CD4-positive, alpha-beta memory T cell (primary cell): ENCODE data around the gene CLECL1. TPM values are rescaled to one million over a fixed set of nuclear protein-coding genes. Genes with fewer than 3 reads are reported as not detected.

Source experiments
- CTCF ChIA-PET: fragments of 350-600 bp; sonication (Branson Sonifier 250); formaldehyde crosslinking; loops from one replicate; lab custom pipeline; 2021; ENCODE audit warnings: inconsistent platforms; ENCODE audit not compliant: partially characterized antibody; lab: Charles Lee
- POLR2A ChIA-PET: fragments of 350-600 bp; sonication (Branson Sonifier 250); formaldehyde crosslinking; loops from one replicate; lab custom pipeline; 2021; ENCODE audit not compliant: partially characterized antibody; lab: Charles Lee
- DNase-seq, 5 donors: peaks; one replicate each; pipeline versions ENCODE4 v3.0.0 to v3.0.0-alpha.2; 2020 to 2022; ENCODE audit warnings: mixed read lengths in 1 of 5
- H3K27ac ChIP-seq: one replicate; pipeline ENCODE4 v1.7.0; 2013; ENCODE audit warnings: low read depth, low read length
- H3K27me3 ChIP-seq: 2 replicates; pipeline ENCODE4 v1.7.0; 2013; ENCODE audit warnings: mild to moderate bottlenecking, low read length, moderate library complexity; ENCODE audit not compliant: insufficient read depth
- H3K36me3 ChIP-seq: 2 replicates; pipeline ENCODE4 v1.7.0; 2013; ENCODE audit warnings: mild to moderate bottlenecking, low read length, moderate library complexity; ENCODE audit not compliant: insufficient read depth
- H3K4me1 ChIP-seq: 2 replicates; pipeline ENCODE4 v1.7.0; 2013; ENCODE audit warnings: mild to moderate bottlenecking, low read length, moderate library complexity; ENCODE audit not compliant: insufficient read depth
- H3K4me3 ChIP-seq, 2 donors: one replicate each; pipeline ENCODE4 v1.7.0; 2013; ENCODE audit warnings: low read length in 2 of 2, mild to moderate bottlenecking in 1 of 2
- H3K9me3 ChIP-seq, 2 donors: one replicate each; pipeline ENCODE4 v1.7.0; 2013; ENCODE audit warnings: low read length in 2 of 2, control low read depth in 1 of 2; ENCODE audit not compliant: control insufficient read depth in 1 of 2
- H3K27ac Mint-ChIP-seq, 7 donors: one replicate each; pipeline ENCODE4 v1.8.0; 2020 to 2021; ENCODE audit warnings: mixed read lengths in 7 of 7, mild to moderate bottlenecking in 6 of 7, inconsistent platforms in 3 of 7, moderate library complexity in 3 of 7
- H3K27me3 Mint-ChIP-seq, 2 donors: one replicate each; pipeline ENCODE4 v1.8.0; 2020 to 2021; ENCODE audit warnings: mixed read lengths in 2 of 2
- H3K36me3 Mint-ChIP-seq, 2 donors: one replicate each; pipeline ENCODE4 v1.8.0; 2020 to 2021; ENCODE audit warnings: mixed read lengths in 2 of 2, inconsistent platforms in 1 of 2, mild to moderate bottlenecking in 1 of 2
- H3K4me1 Mint-ChIP-seq, 4 donors: one replicate each; pipeline ENCODE4 v1.8.0; 2020 to 2021; ENCODE audit warnings: mixed read lengths in 4 of 4, mild to moderate bottlenecking in 1 of 4
- H3K4me3 Mint-ChIP-seq, 8 donors: one replicate each; pipeline ENCODE4 v1.8.0; 2020 to 2021; ENCODE audit warnings: mixed read lengths in 8 of 8, mild to moderate bottlenecking in 7 of 8, moderate library complexity in 6 of 8, inconsistent platforms in 3 of 8
- H3K9me3 Mint-ChIP-seq, 8 donors: one replicate each; pipeline ENCODE4 v1.8.0; 2020 to 2021; ENCODE audit warnings: mixed read lengths in 8 of 8, mild to moderate bottlenecking in 5 of 8, inconsistent platforms in 3 of 8, moderate library complexity in 1 of 8
- intact Hi-C: fragments of 100-400 bp; cut with micrococcal nuclease; formaldehyde crosslinking; loops from one replicate; pipeline ENCODE4 v1.15.1; 2023
- polyA plus RNA-seq, 2 donors: library from polyadenylated mRNA; unstranded; fragments of 300-500 nt; fragmentation: Illumina TruSeq; gene quantifications; one replicate each; pipeline ENCODE4 v1.2.3, GENCODE V29; 2021
- total RNA-seq, 2 experiments: library from RNA; stranded (reverse); gene quantifications; one replicate each; pipeline ENCODE4 v1.2.3, GENCODE V29; 2021

Gene CLECL1
- total and polyA plus RNA-seq, 4 experiments from 2014 or later, result 4.3 to 8.6 (median 7.4) TPM

- intact Hi-C loops, result no loop called here
- ChIA-PET CTCF (interaction anchor here (1.8 to 22.5 kb wide), 6 partner anchors 11 to 293 kb away, joined by 4 to 889 read pairs (median 34); partner anchors contain the start of gene CLEC2B), POLR2A (interaction anchor here (0.9 to 15.8 kb wide), 11 partner anchors 11 to 112 kb away, joined by 3 to 422 read pairs (median 29); partner anchors contain the start of gene CLEC2D)
- Mint-ChIP-seq H3K9me3 (peaks cover 0 to 2% (median 0%) of the 10 kb centered on the region in 8 donors), H3K27ac (peak overlapping the region; percentile 98 to 100 (median 100)), H3K4me1 (peaks cover 38 to 62% (median 44%) of the 10 kb centered on the region in 4 donors), H3K4me3 (peak overlapping the region in 5 of 8 donors; percentile 20 to 94 (median 57)), H3K27me3 (no peaks in the 10 kb centered on the region), H3K36me3 (peaks cover under 1 to 44% of the 10 kb centered on the region in 2 donors)
- Histone ChIP-seq H3K27me3 (no peaks in the 10 kb centered on the region), H3K27ac (peak overlapping the region; percentile 98), H3K9me3 (no peaks in the 10 kb centered on the region), H3K4me3 (peak overlapping the region in 1 of 2 donors; percentile 80), H3K4me1 (peaks cover 57% of the 10 kb centered on the region), H3K36me3 (no peaks in the 10 kb centered on the region)
- no peak for DNase-seq
Measured at GRCh38 chr12:9762369-9762768, 29.5 kb upstream of the CLECL1 start.

- H3K4me3 ChIP-seq, result peak overlapping the region; percentile 71 to 80
- no peaks in the 10 kb centered on the region for H3K9me3 ChIP-seq
- intact Hi-C loops, result loop anchor here (2.0 kb wide), 1 partner anchor 113 kb away; no protein-coding TSS in a partner anchor
- no peaks in the 10 kb centered on the region for H3K27me3 ChIP-seq
- ChIA-PET POLR2A (interaction anchor here (1.1 to 15.8 kb wide), 27 partner anchors 10 to 146 kb away, joined by 3 to 422 read pairs (median 9); partner anchors contain the start of genes CLEC2B and CLEC2D), CTCF (interaction anchor here (0.9 to 22.5 kb wide), 13 partner anchors 9 to 379 kb away, joined by 3 to 889 read pairs (median 4); partner anchors contain the start of genes CLEC2B and CLEC2D)
- Mint-ChIP-seq H3K27me3 (no peaks in the 10 kb centered on the region), H3K27ac (peak overlapping the region; percentile 98 to 100 (median 100)), H3K9me3 (peaks cover 0 to 2% (median 0%) of the 10 kb centered on the region in 8 donors), H3K4me3 (peak overlapping the region; percentile 87 to 100 (median 98)), H3K4me1 (peaks cover 38 to 65% (median 46%) of the 10 kb centered on the region in 4 donors), H3K36me3 (peaks cover 10 to 52% of the 10 kb centered on the region in 2 donors)
- H3K36me3 ChIP-seq, result peaks cover under 1% of the 10 kb centered on the region
- peak; percentile 71 to 86 (median 81) for DNase-seq
- peaks cover 58% of the 10 kb centered on the region for H3K4me1 ChIP-seq
- peak overlapping the region; percentile 98 for H3K27ac ChIP-seq
Measured at GRCh38 chr12:9761419-9761781, 28.5 kb upstream of the CLECL1 start.

- Histone ChIP-seq H3K9me3 (no peaks in the 10 kb centered on the region), H3K4me3 (peak within 1 kb of the TSS; percentile 71 to 80), H3K27me3 (no peaks in the 10 kb centered on the region), H3K27ac (peak within 1 kb of the TSS; percentile 98), H3K4me1 (peaks cover 59% of the 10 kb centered on the region), H3K36me3 (peaks cover 5% of the 10 kb centered on the region)
- peak; percentile 87 to 93 (median 90) for DNase-seq
- Mint-ChIP-seq H3K27ac (peak within 1 kb of the TSS; percentile 98 to 100 (median 100)), H3K4me1 (peaks cover 42 to 70% (median 51%) of the 10 kb centered on the region in 4 donors), H3K4me3 (peak within 1 kb of the TSS; percentile 87 to 100 (median 98)), H3K9me3 (peaks cover 0 to 2% (median 0%) of the 10 kb centered on the region in 8 donors), H3K27me3 (no peaks in the 10 kb centered on the region), H3K36me3 (peaks cover 14 to 56% of the 10 kb centered on the region in 2 donors)
- ChIA-PET CTCF (interaction anchor here (0.9 to 22.5 kb wide), 15 partner anchors 9 to 379 kb away, joined by 3 to 889 read pairs (median 4); partner anchors contain the start of genes CLEC2B and CLEC2D), POLR2A (interaction anchor here (0.7 to 15.8 kb wide), 33 partner anchors 10 to 453 kb away, joined by 3 to 422 read pairs (median 7); partner anchors contain the start of genes CLEC2B and CLEC2D)
- intact Hi-C loops, result loop anchor here (1.0 to 2.0 kb wide), 3 partner anchors 11 to 112 kb away; no protein-coding TSS in a partner anchor
Measured at GRCh38 chr12:9760699-9761418, 28.0 kb upstream of the CLECL1 start, which contains the start of gene CD69. CD69 (minus strand) TSS chr12:9760901; CDS start chr12:9760820, 81 bp downstream.

GRCh38 chr12:9760120-9760519 is 27.2 kb upstream of the CLECL1 start:
- Mint-ChIP-seq H3K27me3 (no peaks in the 10 kb centered on the region), H3K27ac (peak overlapping the region; percentile 98 to 100 (median 100)), H3K36me3 (peaks cover 19 to 61% of the 10 kb centered on the region in 2 donors), H3K4me1 (peaks cover 42 to 70% (median 51%) of the 10 kb centered on the region in 4 donors), H3K9me3 (peaks cover 0 to 2% (median 0%) of the 10 kb centered on the region in 8 donors), H3K4me3 (peak overlapping the region; percentile 87 to 100 (median 98))
- Histone ChIP-seq H3K27me3 (no peaks in the 10 kb centered on the region), H3K36me3 (peaks cover 11% of the 10 kb centered on the region), H3K4me1 (peaks cover 59% of the 10 kb centered on the region), H3K27ac (peak overlapping the region; percentile 98), H3K9me3 (no peaks in the 10 kb centered on the region), H3K4me3 (peak overlapping the region; percentile 71 to 80)
- POLR2A ChIA-PET, result interaction anchor here (0.7 to 15.8 kb wide), 30 partner anchors 9 to 454 kb away, joined by 3 to 422 read pairs (median 9); partner anchors contain the start of genes CLEC2B and CLEC2D
- intact Hi-C loops, result loop anchor here (1.0 to 2.0 kb wide), 3 partner anchors 10 to 111 kb away; no protein-coding TSS in a partner anchor
- DNase-seq, result peak in 3 of 5 donors; percentile 45 to 48 (median 45)
- CTCF ChIA-PET, result interaction anchor here (1.1 to 22.5 kb wide), 10 partner anchors 10 to 126 kb away, joined by 3 to 889 read pairs (median 7); partner anchors contain the start of gene CLEC2B

- CTCF ChIA-PET, result interaction anchor here (1.1 to 22.5 kb wide), 5 partner anchors 10 to 52 kb away, joined by 3 to 889 read pairs (median 57); no protein-coding TSS in a partner anchor
Measured at GRCh38 chr12:9759694-9760093, 26.8 kb upstream of the CLECL1 start.

GRCh38 chr12:9758119-9758518 is 25.2 kb upstream of the CLECL1 start:
- no peaks in the 10 kb centered on the region for H3K9me3 ChIP-seq
- H3K27me3 Mint-ChIP-seq, result no peaks in the 10 kb centered on the region
- intact Hi-C loops, result loop anchor here (1.0 kb wide), 1 partner anchor 15 kb away; no protein-coding TSS in a partner anchor

More at GRCh38 chr12:9759694-9760093, 26.8 kb upstream of the CLECL1 start:
- Mint-ChIP-seq H3K9me3 (peaks cover 0 to 2% (median 0%) of the 10 kb centered on the region in 8 donors), H3K27me3 (no peaks in the 10 kb centered on the region), H3K4me3 (peak overlapping the region; percentile 87 to 100 (median 98)), H3K4me1 (peaks cover 40 to 70% (median 49%) of the 10 kb centered on the region in 4 donors), H3K36me3 (peaks cover 24 to 61% of the 10 kb centered on the region in 2 donors), H3K27ac (peak overlapping the region; percentile 98 to 100 (median 100))
- POLR2A ChIA-PET, result interaction anchor here (1.4 to 15.8 kb wide), 17 partner anchors 9 to 147 kb away, joined by 3 to 422 read pairs (median 11); partner anchors contain the start of genes CLEC2B and CLEC2D
- H3K4me1 ChIP-seq, result peaks cover 61% of the 10 kb centered on the region
- intact Hi-C loops, result loop anchor here (1.0 to 2.0 kb wide), 3 partner anchors 9 to 111 kb away; no protein-coding TSS in a partner anchor
- no peaks in the 10 kb centered on the region for H3K27me3 ChIP-seq
- no peaks in the 10 kb centered on the region for H3K9me3 ChIP-seq
- H3K27ac ChIP-seq, result peak overlapping the region; percentile 98
- DNase-seq, result peak in 1 of 5 donors; percentile 43
- H3K4me3 ChIP-seq, result peak overlapping the region; percentile 71 to 80
- H3K36me3 ChIP-seq, result peaks cover 15% of the 10 kb centered on the region

More at GRCh38 chr12:9758119-9758518, 25.2 kb upstream of the CLECL1 start:
- Mint-ChIP-seq H3K4me1 (peaks cover 36 to 77% (median 52%) of the 10 kb centered on the region in 4 donors), H3K4me3 (peak overlapping the region; percentile 87 to 100 (median 98)), H3K9me3 (peaks cover 0 to 2% (median 0%) of the 10 kb centered on the region in 8 donors), H3K36me3 (peaks cover 37 to 75% of the 10 kb centered on the region in 2 donors), H3K27ac (peak overlapping the region; percentile 93 to 100 (median 100))
- peak overlapping the region; percentile 98 for H3K27ac ChIP-seq
- ChIA-PET CTCF (interaction anchor here (0.6 to 22.5 kb wide), 11 partner anchors 8 to 426 kb away, joined by 3 to 889 read pairs (median 5); no protein-coding TSS in a partner anchor), POLR2A (interaction anchor here (0.6 to 15.8 kb wide), 29 partner anchors 7 to 1726 kb away, joined by 3 to 422 read pairs (median 4); partner anchors contain the start of genes CLEC2B, CLEC2D and FOXJ2)
- peaks cover 27% of the 10 kb centered on the region for H3K36me3 ChIP-seq
- H3K27me3 ChIP-seq, result no peaks in the 10 kb centered on the region
- no peak for DNase-seq
- peaks cover 59% of the 10 kb centered on the region for H3K4me1 ChIP-seq
- peak overlapping the region; percentile 80 to 89 for H3K4me3 ChIP-seq
